HL-60/S4 treated with retinoic acid at 250 ng/mL for 4 days and 3 days (cell line): ENCODE measurements around the gene TMEM156.

Experiments used
- in situ Hi-C: fragments of 300-500 bp; cut with MboI; formaldehyde crosslinking; loops from 2 replicates; pipeline ENCODE4 v1.7.0; 2022; ENCODE audit warnings: low sequenced_read_pairs

TMEM156 gene, protein sequence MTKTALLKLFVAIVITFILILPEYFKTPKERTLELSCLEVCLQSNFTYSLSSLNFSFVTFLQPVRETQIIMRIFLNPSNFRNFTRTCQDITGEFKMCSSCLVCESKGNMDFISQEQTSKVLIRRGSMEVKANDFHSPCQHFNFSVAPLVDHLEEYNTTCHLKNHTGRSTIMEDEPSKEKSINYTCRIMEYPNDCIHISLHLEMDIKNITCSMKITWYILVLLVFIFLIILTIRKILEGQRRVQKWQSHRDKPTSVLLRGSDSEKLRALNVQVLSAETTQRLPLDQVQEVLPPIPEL

DNA sequence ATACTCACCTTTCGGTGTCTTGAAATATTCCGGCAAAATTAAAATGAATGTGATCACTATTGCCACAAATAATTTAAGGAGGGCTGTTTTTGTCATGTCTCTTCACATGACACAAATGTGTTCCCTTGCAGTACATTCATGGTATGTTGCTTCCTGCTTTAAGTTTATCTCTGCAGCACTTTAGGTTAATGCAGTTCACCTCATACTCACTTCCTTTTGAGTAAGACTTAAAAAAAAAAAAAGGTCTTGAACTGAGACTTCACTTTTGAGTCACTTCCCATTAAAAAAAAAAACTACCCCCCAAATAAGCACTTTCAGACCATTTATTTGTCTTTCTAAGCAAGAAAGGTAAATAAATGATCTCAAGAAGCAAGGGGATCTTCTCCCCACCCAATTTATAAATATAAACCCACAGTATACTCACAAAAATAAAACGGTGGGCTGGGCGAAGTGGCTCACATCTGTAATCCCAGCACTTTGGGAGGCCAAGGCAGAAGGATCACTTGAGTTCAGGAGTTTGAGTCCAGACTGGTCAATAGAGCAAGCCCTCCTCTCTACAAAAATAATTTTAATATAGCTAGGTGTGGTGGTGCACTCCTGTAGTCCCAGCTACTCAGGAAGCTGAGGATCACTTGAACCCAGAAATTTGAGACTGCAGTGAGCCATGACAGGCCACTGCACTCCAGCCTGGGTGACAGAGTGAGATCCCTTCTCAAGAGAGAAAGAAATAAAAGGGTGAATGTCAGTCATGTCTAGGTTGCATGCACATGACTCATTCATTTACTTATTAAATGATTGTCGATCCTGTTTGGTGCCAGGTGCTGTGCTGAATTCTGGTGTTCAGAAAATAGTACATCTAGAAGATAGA is at the start of gene TMEM156:
TMEM156 (minus strand) TSS at position 192 of the 868 bp plus-strand sequence; CDS start at position 96, 96 bp downstream.
- in situ Hi-C loops = no loop called here

DNA sequence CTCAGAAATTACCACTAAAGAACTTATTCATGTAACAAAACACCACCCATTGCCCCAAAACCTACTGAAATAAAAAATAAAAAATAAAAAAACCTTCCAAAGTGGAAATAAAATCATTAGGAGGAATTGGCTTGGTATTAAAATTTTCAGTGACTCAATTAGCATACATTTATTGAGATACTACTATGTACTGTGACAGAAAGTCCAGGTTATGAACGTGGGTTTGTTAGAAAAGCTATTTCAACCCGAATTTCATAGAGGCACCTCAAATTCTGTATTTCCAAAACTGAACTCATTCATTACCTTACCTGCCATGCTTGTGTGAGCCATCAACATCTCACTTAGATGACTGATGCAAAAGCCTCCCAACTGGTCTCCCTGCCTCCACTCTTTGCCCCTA is 46.6 kb upstream of the TMEM156 start:
- in situ Hi-C loops = no loop called here

DNA sequence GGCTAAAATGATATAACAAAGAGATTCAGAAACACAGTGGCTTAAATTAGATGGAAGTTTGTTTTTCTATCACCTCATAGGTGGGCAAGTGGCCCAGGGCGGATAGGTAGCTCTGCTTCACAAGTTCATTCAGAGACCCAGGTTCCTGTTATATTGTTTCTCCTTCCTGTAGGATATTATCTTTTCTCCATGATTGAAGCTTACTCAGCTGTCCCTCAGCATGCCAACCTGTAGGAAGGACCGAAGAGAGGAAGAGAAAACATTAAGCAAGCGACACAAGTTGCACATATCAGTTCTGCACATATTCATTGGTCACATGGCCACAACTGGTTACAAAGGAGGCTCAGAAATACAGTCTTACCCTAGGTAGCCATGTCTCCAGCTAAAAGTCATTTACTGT is 36.7 kb upstream of the TMEM156 start:
- in situ Hi-C loops = no loop called here

DNA sequence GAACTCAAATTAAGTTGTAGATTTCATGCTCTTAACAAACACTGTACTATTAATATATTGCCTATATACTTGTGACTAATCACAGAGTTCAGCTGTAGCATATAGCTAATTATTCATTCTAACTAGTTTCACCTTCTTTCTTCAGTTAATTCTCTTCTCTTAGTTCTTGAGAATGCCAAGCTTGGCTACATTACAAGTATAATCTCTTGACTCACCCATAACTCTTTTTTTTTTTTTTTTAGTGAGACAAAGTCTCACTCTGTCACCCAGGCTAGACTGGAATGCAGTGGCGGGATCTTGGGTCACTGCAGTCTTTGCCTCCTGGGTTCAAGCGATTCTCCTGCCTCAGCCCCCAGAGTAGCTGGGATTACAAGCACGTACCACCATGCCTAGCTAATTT is 35.2 kb upstream of the TMEM156 start:
- in situ Hi-C loops = no loop called here

DNA sequence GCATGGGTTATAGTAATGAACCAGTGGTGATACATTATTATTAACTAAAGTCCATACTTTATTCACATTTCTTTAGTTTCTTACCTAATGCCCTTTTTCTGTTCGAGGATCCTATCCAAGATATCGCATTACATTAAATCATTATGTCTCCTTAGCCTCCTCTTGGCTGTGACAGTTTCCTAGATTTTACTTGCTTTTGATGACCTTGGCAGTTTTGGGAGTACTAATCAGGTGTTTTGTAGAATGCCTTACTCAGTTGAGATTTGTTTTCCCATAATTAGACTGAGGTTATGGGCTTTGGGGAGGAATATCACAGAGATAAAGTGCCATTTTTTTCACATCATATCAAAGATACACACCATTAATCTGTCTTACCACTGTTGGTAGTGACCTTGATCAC is 34.8 kb upstream of the TMEM156 start:
- in situ Hi-C loops = no loop called here

DNA sequence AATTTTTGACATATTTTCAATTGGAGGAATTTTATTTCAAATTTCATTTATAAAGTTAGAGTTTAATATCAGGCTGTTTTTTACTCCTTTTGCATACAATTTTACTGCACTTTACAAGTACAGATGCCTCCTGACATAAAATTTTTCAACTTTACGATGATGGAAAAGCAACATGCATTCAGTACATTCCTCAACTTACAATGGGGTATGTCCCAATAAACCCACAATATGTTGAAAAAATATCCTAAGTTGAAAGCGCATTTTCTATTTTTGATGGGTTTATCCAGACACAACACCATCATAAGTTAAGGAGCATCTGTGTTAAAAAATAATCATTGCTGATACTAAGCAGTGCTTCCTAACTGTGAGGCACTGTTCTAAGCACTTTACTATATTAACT is 34.2 kb upstream of the TMEM156 start:
- in situ Hi-C loops = no loop called here

DNA sequence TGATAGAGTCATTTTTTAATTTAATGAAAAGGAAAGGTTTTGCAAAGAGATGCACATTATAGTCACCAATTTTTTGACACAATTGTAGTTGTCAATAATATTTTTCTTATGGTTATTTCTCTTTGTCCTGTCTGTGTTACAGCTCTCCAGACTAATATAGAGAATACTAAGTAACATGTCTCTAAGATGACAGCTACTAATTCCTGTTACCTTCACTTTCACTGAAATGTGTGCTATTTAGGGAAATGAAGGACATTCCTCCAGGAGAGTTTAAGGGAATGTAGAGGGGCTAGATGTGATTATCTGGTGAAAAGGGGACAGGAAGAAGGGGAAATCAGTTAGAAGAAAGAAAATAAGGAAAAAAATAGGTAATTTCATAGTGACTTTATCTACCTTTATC is 31.2 kb upstream of the TMEM156 start:
- in situ Hi-C loops = no loop called here

DNA sequence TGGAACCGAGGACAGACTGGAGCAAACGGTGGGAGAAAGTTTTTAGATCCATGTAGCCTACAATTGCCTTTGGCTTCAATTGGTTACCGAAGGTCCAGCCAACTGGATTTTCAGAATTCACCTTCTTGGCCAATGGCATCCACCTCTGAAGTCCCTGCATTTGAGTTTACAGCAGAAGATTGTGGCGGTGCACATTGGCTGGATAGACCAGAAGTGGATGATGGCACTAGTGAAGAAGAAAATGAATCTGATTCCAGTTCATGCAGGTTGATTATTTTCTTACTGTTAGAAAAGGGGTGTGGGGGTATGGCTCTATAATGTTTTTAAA is 30.5 kb upstream of the TMEM156 start:
- in situ Hi-C loops = no loop called here

DNA sequence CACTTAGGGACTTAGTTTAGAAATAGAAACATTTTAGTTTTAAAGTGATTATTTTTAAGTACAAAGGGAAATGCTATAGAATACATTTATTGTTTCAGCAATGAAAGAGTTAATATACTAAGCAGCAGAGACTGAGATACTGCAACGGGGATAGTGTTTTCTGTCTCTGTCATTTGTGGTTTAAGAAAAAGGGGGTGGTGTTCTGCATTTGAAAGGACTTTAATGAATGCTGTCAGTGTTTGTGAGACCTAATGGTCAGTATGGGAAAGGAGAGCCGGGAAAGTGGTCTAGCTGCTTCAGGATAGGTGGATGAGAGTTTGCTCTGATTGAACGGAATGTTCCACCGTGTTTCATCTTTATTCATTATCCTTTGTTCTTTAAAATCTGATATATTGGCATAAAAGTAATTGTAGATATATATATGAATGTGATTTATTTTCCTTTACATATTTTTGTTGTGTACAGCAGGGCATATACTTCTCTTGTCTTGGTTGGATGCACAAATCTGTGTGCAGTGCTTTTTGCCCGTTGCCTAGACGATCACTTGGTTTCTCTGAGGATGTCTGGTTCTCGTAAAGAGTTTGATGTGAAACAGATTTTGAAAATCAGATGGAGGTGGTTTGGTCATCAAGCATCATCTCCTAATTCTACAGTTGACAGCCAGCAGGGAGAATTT is 30.0 kb upstream of the TMEM156 start, which contains the start of gene KLHL5:
KLHL5 (plus strand) TSS at position 139 of the 676 bp plus-strand sequence; CDS start at position 560, 421 bp downstream.
- in situ Hi-C loops = no loop called here

DNA sequence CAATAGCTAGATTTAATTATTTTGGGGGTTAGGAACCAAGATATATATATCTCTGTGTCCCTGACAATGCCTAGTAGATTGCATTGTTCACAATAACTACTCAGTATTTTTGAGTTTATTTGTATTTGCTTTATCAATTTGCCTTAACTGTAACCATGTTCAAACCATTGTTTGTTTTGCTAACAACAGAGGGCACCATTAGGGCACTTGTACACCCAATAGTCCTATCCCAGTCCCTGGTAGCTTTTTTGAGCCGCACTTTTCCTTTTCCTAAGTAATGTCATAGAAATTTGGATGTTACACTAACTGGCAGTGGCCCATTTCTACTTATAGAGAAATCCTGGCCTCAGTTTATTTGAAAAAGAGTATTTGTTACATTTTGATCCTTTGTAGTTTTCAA is 29.2 kb upstream of the TMEM156 start:
- in situ Hi-C loops = no loop called here

DNA sequence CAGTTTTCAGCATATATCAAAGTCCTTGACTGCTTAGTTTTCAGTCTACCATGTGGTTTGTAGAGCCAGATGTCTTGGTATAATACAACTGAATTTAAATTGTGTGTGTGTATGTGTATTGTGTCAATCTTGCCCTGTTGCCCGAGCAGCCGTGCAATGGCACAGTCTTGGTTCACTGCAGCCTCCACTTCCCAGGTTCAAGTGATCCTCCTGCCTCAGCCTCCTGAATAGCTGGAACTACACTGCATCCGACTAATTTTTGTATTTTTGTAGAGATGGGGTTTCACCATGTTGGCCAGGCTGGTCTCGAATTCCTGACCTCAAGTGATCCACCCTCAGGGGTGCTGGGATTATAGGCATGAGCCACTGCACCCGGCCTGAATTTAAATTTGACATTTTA is 23.8 kb upstream of the TMEM156 start:
- in situ Hi-C loops = no loop called here

DNA sequence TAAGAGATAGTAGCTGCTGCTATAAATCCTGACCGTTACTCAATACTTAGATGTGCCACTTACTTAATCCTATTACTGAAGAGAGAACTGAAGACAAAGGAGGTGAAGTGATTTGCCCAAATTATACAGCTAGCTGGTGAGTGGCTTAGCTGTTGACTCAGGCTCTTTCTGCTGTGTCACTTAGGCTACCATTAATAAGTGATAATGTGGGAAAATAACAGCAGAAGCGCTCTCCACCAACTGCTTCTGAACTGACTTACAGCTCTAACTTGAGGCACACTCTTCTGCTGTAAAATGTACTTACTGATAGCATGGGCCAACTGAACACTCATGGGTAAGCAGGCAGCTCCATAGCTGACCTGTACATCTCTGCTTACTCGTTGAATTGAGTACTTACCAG is 22.3 kb upstream of the TMEM156 start:
- in situ Hi-C loops = no loop called here

DNA sequence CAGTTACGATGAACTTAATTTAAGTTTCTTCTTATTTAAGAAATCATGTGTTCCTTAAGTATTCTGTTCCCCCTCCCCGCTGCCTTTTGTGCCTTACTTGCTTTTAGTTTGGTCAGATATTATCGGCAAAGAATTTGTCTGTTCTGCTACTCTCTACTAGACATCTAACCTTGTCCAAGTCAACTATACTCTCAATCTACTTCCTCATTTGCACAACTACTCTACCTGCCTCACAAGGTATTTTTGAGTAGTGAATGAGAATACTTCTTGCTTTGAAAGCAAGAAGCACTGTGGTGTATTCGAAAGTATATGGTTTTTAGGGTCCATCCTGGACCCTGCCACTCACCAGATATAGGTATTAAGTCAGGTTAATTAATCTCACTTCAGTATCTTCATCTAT is 21.8 kb upstream of the TMEM156 start:
- in situ Hi-C loops = no loop called here

DNA sequence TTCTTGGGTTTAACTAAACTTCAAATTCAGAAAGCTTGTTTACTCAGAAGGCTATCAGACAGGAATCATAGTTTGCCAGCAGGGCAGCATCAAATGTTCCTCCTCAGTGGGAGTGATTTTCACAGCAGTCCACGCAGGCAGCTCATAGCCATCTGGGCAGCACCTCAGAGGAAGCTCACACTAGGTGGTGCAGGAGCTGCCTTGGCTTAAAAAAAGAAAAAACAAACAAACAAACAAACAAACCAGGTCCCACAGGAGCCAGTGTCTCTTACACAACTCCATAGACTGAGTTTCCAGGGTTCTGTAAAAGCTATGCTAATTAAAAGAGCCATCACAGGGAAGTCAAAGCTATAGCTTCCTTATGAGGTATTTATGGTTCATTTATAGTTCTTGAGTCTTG is 19.3 kb upstream of the TMEM156 start:
- in situ Hi-C loops = no loop called here

DNA sequence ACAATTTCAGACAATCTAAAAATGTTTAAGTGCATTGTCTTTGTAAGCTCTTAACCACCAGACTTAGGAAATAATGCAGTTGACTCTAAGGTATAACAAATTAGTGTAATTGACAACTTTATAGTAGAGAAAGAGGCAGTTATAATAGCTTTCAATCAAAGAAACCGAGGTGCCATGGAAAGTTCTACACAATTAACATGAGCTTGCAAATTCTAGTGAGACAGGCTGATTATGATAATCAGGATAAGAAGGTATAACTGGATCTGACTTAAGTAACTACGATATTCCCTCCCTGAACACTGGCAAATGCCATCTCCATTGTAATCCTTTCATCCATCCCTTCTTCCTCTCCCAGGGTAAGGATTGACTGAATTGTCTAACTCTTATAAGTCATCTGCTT is 18.4 kb upstream of the TMEM156 start:
- in situ Hi-C loops = no loop called here

DNA sequence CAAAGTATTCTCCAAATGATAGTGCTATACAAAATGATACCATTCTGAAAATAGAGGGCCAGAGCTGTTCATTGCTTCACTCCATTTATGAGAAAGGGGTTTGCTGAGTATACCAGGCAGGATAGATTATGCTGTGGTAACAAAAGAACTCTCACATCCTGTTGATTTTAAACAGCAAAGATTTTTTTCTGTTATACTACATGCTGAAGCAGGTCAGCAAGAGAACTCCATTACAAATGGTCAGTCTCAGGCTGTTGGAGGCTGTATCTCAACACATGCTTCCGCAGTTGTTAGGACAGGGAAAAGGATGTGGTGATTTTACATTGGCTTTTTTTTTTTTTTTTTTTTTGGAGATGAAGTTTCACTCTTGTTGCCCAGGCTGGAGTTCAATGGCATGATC is 16.1 kb upstream of the TMEM156 start:
- in situ Hi-C loops = no loop called here

DNA sequence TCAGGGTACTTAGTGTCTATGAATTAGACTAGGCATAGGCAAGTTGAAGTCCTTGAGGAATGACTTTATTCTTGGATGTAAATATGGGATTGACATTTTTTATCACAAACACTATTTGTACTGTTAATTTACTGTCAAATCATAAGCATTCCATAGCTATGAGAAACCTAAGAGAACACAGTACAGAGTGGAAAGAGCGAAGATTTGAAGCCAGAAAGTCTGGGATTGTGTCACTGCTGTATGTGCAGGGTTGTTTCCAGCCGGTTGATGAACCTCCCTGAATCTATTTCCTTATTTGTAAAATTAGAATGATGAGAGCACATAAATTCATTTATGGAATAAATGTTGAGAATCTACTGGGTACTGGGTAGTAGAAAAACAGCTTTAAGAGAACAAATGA is 15.5 kb upstream of the TMEM156 start:
- in situ Hi-C loops = no loop called here

DNA sequence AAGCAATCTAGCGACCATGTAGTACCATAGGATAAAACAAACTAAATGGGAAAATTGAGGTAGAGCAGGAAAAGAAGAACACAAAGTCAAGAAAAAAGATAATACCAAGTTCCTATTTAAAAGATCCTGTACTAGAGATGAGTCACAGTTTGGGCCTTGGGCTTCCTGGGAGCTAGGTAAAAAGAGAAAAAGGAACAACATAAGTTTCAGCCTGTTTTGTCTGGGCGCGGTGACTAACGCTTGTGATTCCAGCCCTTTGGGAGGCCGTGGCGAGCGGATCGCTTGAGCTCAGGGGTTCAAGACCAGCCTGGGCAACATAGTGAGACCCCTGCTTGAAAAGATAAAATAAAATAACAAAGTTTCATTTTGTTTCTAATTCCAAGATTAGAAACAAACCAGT is 14.0 kb upstream of the TMEM156 start:
- in situ Hi-C loops = no loop called here

DNA sequence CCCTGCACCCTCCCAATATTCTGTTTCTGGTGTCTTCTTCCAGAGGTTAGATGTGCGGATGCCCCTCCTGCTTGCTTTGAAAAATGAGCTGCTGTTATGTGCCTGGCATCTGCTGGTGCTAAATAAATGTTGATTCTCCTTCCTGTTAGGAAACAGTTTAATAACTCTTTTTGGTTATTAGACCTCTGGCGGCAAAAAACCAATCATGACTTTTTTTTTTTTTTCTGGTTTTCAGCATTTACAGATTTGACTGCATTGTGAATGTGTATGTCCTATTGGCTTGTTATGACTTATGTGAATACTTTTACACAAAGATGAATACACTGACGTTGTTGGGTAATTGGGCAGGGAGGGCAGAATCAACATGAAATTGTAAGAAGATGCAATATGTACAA is 13.6 kb upstream of the TMEM156 start:
- in situ Hi-C loops = no loop called here

DNA sequence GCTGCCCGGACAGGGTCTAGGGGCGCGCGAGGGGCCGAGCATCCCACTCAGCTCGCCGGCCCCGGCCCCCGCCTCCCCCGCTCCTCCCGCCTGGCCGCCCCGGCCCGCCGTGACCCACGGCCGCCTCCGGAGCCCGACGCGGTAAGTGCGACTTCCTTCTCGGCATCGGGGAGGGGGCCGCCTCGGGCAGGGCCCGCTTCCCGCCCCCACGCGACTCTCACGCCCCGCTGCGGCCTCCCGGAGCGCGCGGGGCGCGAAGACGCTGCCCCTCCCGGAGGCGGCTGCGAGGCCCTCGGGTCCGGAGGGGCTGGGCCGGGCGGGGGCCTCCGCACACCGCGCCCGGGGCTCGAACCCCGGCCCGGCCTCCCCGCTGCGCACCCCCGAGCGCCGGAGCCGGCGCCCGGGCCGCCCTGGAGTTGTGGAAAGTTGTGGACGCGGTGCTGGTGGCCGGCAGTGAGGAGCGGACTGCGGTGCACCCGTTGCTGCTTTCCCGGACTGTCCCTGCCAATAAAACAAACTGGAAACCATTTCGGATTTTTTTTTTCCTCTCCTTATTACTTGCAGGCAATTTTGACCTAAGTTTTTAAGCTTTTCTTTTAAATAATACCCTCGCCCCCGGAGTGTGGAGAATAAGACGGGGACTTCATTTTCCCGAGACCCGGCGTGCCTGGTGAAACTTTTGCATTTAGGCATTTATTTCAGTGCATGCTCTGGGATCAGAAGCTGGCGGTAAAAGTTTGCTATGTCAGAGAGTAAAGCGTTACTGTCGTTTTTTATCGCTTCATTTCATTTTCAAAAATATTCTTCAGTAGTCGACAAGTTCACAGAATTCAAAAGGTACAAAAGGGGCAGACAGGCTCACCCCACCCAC is 13.0 kb upstream of the TMEM156 start:
- in situ Hi-C loops = no loop called here
